GM12891 (cell line): ENCODE results near the gene LLGL1.

Source experiments
- POLR2A ChIP-seq: IDR thresholded peaks from 2 replicates; pipeline ENCODE4 v1.6.1; 2011; ENCODE audit warnings: low read depth, low read length, control low read depth
- POLR2AphosphoS5 ChIP-seq: IDR thresholded peaks from 2 replicates; pipeline ENCODE4 v1.6.1; 2011; ENCODE audit warnings: low read depth, low read length, control low read depth

DNA sequence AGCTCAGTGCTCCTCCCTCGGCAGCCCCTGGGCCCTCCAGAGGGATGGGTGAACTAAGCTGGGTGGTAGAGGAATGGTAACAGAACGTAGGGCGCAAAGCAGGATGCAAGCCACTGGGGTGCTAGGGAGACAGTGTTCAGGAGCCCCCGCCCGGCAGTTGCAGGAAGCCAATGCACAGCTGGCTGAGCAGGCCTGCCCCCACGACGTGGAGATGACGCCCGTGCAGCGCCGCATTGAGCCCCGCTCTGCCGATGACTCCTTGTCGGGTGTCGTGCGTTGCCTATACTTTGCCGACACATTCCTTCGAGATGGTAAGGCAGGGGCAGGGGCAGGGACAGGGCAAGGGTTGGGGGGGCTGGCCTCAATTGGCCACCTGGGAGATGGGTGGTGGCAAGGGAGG is 12.9 kb downstream of the LLGL1 start:
- TF ChIP-seq POLR2A = no peak
- no peak for TF ChIP-seq POLR2AphosphoS5
